BLaER1 treated with 17β-estradiol and CSF1 and Interleukin-3, amounts not matched to agents 10 nM and 100 nM (cell line): ENCODE results near the gene GABPB1.
"Not testable (repeated sequence)": the region's sequence is repeated elsewhere in the genome, so short reads cannot be mapped to it uniquely, and the experiment has no call there.

Source experiments
- H3K27ac ChIP-seq, 11 experiments: shearing (Covaris generic); formaldehyde crosslinking; 2 replicates each; pipeline ENCODE4 v1.8.1; 2022
- H3K27me3 ChIP-seq, 11 experiments: shearing (Covaris generic); formaldehyde crosslinking; 2 replicates each; pipeline ENCODE4 v1.8.1; 2022
- H3K36me3 ChIP-seq, 11 experiments: shearing (Covaris generic); formaldehyde crosslinking; 2 replicates each; pipeline ENCODE4 v1.8.1; 2022
- H3K4me1 ChIP-seq, 10 experiments: shearing (Covaris generic); formaldehyde crosslinking; 2 replicates each; pipeline ENCODE4 v1.8.1; 2022
- H3K4me2 ChIP-seq, 11 experiments: shearing (Covaris generic); formaldehyde crosslinking; 2 replicates each; pipeline ENCODE4 v1.8.1; 2022
- H3K4me3 ChIP-seq, 10 experiments: shearing (Covaris generic); formaldehyde crosslinking; 2 replicates each; pipeline ENCODE4 v1.8.1; 2022
- H3K9ac ChIP-seq, 11 experiments: shearing (Covaris generic); formaldehyde crosslinking; 2 replicates each; pipeline ENCODE4 v1.8.1; 2022
- H3K9me3 ChIP-seq, 11 experiments: shearing (Covaris generic); formaldehyde crosslinking; replicated peaks in 1 of 11; 2 replicates each; pipeline ENCODE4 v1.8.1; 2022
- H4K20me1 ChIP-seq, 11 experiments: shearing (Covaris generic); formaldehyde crosslinking; 2 replicates each; pipeline ENCODE4 v1.8.1; 2022
- Cebpa-rat ChIP-seq, 11 experiments: shearing (Covaris generic); IDR thresholded peaks; 2 replicates each; pipeline ENCODE4 v1.8.1; 2022

The GABPB1 gene

DNA sequence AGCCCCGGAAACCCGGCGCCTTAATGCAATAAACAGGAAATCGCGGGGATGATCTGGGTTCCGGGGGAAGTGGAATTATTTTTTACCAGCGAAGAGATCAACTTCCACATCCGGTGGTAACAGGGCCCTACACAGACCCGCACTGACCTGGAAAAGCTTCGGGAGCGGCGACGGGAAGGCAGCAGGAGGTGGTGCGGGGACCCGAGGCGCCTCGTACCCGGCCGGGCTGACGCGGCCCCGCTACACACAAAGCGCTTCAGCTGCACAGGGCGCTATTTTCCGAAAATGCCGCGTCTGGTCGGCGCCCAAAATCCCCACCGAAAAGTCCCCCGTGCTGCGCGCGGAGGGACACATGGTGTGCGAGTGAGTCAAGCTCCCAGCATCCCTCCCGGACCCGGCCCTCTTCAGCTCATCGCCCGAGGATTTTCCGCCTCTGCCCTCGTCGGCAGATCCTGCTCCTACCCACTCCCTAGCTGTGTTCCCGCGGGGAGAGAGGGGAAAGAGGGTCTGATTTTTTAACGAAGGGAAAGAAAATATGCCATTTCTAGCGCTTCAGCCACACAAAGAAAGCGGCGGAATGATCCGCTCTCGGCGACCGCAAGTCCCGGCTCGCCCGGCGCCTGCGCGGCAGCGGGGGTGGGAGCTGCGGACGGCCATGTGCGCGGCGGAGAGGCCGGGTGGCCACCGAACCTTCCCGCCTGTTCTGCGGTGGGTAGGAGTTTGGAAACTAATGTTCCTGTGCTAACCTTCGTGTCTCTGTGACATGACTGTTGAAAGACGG is at the start of gene GABPB1:
GABPB1 (minus strand) TSS at position 361 of the 781 bp plus-strand sequence. CDS start 45,400 bp downstream, outside the sequence.
- no peak for TF ChIP-seq Cebpa-rat (IDR thresholded peaks at IDR 0.05)
- H3K4me3 ChIP-seq: peak within 1 kb of the TSS; percentile 84 to 98 (median 94)
- H3K27ac ChIP-seq: peak within 1 kb of the TSS; percentile 99 to 100 (median 100)
- peaks cover 0 to 35% (median 27%) of the 10 kb centered on the region in 11 experiments; a peak in 18 of 22 replicates for H4K20me1 ChIP-seq
- peak within 1 kb of the TSS; percentile 99 to 100 (median 100) for H3K9ac ChIP-seq
- peaks cover 36 to 64% (median 47%) of the 10 kb centered on the region in 10 experiments for H3K4me1 ChIP-seq
- H3K36me3 ChIP-seq: peaks cover 6 to 41% (median 29%) of the 10 kb centered on the region in 11 experiments; a peak in 21 of 22 replicates
- peak within 1 kb of the TSS; percentile 88 to 99 (median 97) for H3K4me2 ChIP-seq
- H3K9me3 ChIP-seq: no peaks in the 10 kb centered on the region
- no peaks in the 10 kb centered on the region for H3K27me3 ChIP-seq

GRCh38 chr15:50391561-50391960 is 36.6 kb upstream of the GABPB1 start:
- Histone ChIP-seq H3K4me2 (peak overlapping the region in 6 of 11 experiments; percentile 52 to 77 (median 64); a peak in 10 of 22 replicates), H3K4me1 (peaks cover 0 to 25% (median 15%) of the 10 kb centered on the region in 10 experiments; a peak in 18 of 20 replicates), H3K27ac (peak overlapping the region in 8 of 11 experiments; percentile 32 to 70 (median 60); a peak in 15 of 22 replicates)
- H4K20me1 ChIP-seq, H3K9me3 ChIP-seq, H3K36me3 ChIP-seq, H3K9ac ChIP-seq, H3K4me3 ChIP-seq, H3K27me3 ChIP-seq: not testable (repeated sequence)

- peaks cover 0 to 25% (median 15%) of the 10 kb centered on the region in 10 experiments; a peak in 18 of 20 replicates for H3K4me1 ChIP-seq
- H3K4me2 ChIP-seq: peak overlapping the region in 9 of 11 experiments; percentile 6 to 77 (median 58); a peak in 17 of 22 replicates
- H3K4me3 ChIP-seq: no peak overlapping the region
- no peaks in the 10 kb centered on the region for H3K9me3 ChIP-seq
- TF ChIP-seq Cebpa-rat (IDR thresholded peaks at IDR 0.05): no peak
- no peaks in the 10 kb centered on the region for H3K36me3 ChIP-seq
- H3K9ac ChIP-seq: peak overlapping the region in 6 of 11 experiments; percentile 0 to 54 (median 31); a peak in 7 of 22 replicates
- peak overlapping the region in 10 of 11 experiments; percentile 17 to 70 (median 56); a peak in 18 of 22 replicates for H3K27ac ChIP-seq
- H3K27me3 ChIP-seq: no peaks in the 10 kb centered on the region
- no peaks in the 10 kb centered on the region for H4K20me1 ChIP-seq
These were observed 35.7 kb upstream of the GABPB1 start for GRCh38 chr15:50390554-50391264.

GRCh38 chr15:50382408-50382807 is 27.4 kb upstream of the GABPB1 start:
- H3K9me3 ChIP-seq, H3K27me3 ChIP-seq, H3K9ac ChIP-seq, H3K36me3 ChIP-seq, H3K4me2 ChIP-seq, H3K4me3 ChIP-seq, H3K27ac ChIP-seq, H4K20me1 ChIP-seq: not testable (repeated sequence)
- peaks cover 0 to 15% (median 0%) of the 10 kb centered on the region in 10 experiments; a peak in 7 of 20 replicates for H3K4me1 ChIP-seq

GRCh38 chr15:50381438-50381837 is 26.4 kb upstream of the GABPB1 start:
- peaks cover 0 to 4% (median 0%) of the 10 kb centered on the region in 11 experiments; a peak in 1 of 22 replicates for H3K9me3 ChIP-seq
- no peak for TF ChIP-seq Cebpa-rat (IDR thresholded peaks at IDR 0.05)
- H3K27me3 ChIP-seq: no peaks in the 10 kb centered on the region
- H3K27ac ChIP-seq: no peak overlapping the region
- H3K4me3 ChIP-seq: no peak overlapping the region
- H3K4me2 ChIP-seq: no peak overlapping the region
- no peaks in the 10 kb centered on the region for H4K20me1 ChIP-seq
- H3K4me1 ChIP-seq: peaks cover 0 to 17% (median 0%) of the 10 kb centered on the region in 10 experiments; a peak in 7 of 20 replicates
- no peaks in the 10 kb centered on the region for H3K36me3 ChIP-seq
- no peak overlapping the region for H3K9ac ChIP-seq

GRCh38 chr15:50380089-50380488 is 25.1 kb upstream of the GABPB1 start:
- H3K27me3 ChIP-seq: no peaks in the 10 kb centered on the region
- no peak overlapping the region for H3K4me3 ChIP-seq
- H3K36me3 ChIP-seq: no peaks in the 10 kb centered on the region
- no peaks in the 10 kb centered on the region for H4K20me1 ChIP-seq
- peaks cover 0 to 4% (median 0%) of the 10 kb centered on the region in 11 experiments; a peak in 1 of 22 replicates for H3K9me3 ChIP-seq
- H3K4me1 ChIP-seq: peaks cover 0 to 17% (median 0%) of the 10 kb centered on the region in 10 experiments; a peak in 7 of 20 replicates
- no peak overlapping the region for H3K27ac ChIP-seq
- no peak overlapping the region for H3K9ac ChIP-seq
- H3K4me2 ChIP-seq: no peak overlapping the region
- TF ChIP-seq Cebpa-rat (IDR thresholded peaks at IDR 0.05): no peak

GRCh38 chr15:50379413-50379812 is 24.4 kb upstream of the GABPB1 start:
- H4K20me1 ChIP-seq, H3K36me3 ChIP-seq, H3K27me3 ChIP-seq, H3K4me3 ChIP-seq, H3K27ac ChIP-seq, H3K9me3 ChIP-seq, H3K4me2 ChIP-seq, H3K9ac ChIP-seq: not testable (repeated sequence)
- H3K4me1 ChIP-seq: peaks cover 0 to 17% (median 0%) of the 10 kb centered on the region in 10 experiments; a peak in 7 of 20 replicates

- Histone ChIP-seq H3K27ac (no peak overlapping the region), H3K4me2 (peak overlapping the region in 2 of 11 experiments; percentile 3 to 22; a peak in 1 of 22 replicates), H3K9me3 (peaks cover 0 to 4% (median 0%) of the 10 kb centered on the region in 11 experiments; a peak in 1 of 22 replicates), H3K27me3 (no peaks in the 10 kb centered on the region), H3K36me3 (no peaks in the 10 kb centered on the region), H4K20me1 (no peaks in the 10 kb centered on the region), H3K4me3 (no peak overlapping the region), H3K9ac (no peak overlapping the region), H3K4me1 (peaks cover 0 to 17% (median 0%) of the 10 kb centered on the region in 10 experiments; a peak in 7 of 20 replicates)
- no peak for TF ChIP-seq Cebpa-rat (IDR thresholded peaks at IDR 0.05)
These were observed 23.8 kb upstream of the GABPB1 start for GRCh38 chr15:50378776-50379175.
